Measurements from ENCODE around the gene SORL1. TPM values are rescaled to one million over a fixed set of nuclear protein-coding genes. Genes with fewer than 3 reads are reported as not detected.

Gene SORL1
- total and polyA plus RNA-seq, 3 donors from 2014 or later: 14.7 to 30.0 (median 21.8) TPM

DNA sequence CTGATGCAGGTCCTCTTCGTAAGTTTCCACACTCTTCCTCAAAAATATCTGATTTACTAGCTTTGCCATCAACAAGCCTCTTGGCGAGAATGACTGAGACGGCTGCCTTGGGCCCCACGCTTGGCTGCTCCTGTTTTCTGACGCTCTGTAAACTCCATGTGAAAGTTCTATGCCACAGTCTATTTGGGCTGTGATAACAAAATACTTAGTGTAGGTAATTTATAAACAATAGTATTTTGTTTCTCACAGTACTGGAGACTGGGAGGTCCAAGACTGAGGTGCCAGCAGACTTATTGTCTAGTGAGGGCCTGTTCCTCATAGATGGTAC, 123.8 kb downstream of the SORL1 start:
- Histone ChIP-seq H3K27ac (no peak overlapping the region), H3K36me3 (ENCODE audit: low read depth, missing control alignments) (no peaks in the 10 kb centered on the region), H3K27me3 (no peaks in the 10 kb centered on the region), H3K4me1 (no peaks in the 10 kb centered on the region), H3K9me3 (no peaks in the 10 kb centered on the region), H3K4me3 (no peak overlapping the region)
- TF ChIP-seq, protein P1, sequence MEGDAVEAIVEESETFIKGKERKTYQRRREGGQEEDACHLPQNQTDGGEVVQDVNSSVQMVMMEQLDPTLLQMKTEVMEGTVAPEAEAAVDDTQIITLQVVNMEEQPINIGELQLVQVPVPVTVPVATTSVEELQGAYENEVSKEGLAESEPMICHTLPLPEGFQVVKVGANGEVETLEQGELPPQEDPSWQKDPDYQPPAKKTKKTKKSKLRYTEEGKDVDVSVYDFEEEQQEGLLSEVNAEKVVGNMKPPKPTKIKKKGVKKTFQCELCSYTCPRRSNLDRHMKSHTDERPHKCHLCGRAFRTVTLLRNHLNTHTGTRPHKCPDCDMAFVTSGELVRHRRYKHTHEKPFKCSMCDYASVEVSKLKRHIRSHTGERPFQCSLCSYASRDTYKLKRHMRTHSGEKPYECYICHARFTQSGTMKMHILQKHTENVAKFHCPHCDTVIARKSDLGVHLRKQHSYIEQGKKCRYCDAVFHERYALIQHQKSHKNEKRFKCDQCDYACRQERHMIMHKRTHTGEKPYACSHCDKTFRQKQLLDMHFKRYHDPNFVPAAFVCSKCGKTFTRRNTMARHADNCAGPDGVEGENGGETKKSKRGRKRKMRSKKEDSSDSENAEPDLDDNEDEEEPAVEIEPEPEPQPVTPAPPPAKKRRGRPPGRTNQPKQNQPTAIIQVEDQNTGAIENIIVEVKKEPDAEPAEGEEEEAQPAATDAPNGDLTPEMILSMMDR (IDR thresholded peaks at IDR 0.05): no peak
- TF ChIP-seq POLR2A (IDR thresholded peaks at IDR 0.05): no peak
- WGBS, 2 donors: 89 to 98% methylated on average over 5 of the region's 5 CpGs
- intact Hi-C loops (cut with DNase I; ENCODE audit: low total_unique reads): no loop called here
- DNase-seq: no peak

DNA sequence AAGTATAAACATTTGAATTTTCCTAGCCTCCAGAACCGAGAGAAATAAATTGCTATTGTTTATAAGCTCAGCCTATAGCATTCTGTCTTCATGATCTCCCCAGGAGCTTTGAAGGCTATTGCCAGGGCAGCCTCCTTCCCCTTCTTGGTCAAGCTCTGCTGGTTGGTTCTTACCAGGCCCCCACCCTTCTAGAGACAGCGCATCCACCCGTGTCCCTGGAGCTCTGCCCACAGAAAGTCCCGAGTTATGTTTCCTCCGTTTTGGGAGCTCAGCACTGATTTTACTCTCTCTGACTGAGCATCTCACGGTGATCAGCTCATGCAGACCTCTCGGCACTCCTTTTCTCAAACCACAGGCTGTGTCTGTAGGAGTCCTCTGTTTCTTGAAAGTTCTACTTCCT, 124.4 kb downstream of the SORL1 start:
- Histone ChIP-seq H3K4me1 (no peaks in the 10 kb centered on the region), H3K27me3 (no peaks in the 10 kb centered on the region), H3K27ac (no peak overlapping the region), H3K4me3 (no peak overlapping the region), H3K9me3 (no peaks in the 10 kb centered on the region), H3K36me3 (ENCODE audit: low read depth, missing control alignments) (no peaks in the 10 kb centered on the region)
- WGBS, 2 donors: 70 to 76% methylated on average over 7 of the region's 7 CpGs
- intact Hi-C loops (cut with DNase I; ENCODE audit: low total_unique reads): no loop called here
- TF ChIP-seq, protein P1 (IDR thresholded peaks at IDR 0.05): no peak
- no peak for TF ChIP-seq POLR2A (IDR thresholded peaks at IDR 0.05)
- peak; percentile 74 for DNase-seq

DNA sequence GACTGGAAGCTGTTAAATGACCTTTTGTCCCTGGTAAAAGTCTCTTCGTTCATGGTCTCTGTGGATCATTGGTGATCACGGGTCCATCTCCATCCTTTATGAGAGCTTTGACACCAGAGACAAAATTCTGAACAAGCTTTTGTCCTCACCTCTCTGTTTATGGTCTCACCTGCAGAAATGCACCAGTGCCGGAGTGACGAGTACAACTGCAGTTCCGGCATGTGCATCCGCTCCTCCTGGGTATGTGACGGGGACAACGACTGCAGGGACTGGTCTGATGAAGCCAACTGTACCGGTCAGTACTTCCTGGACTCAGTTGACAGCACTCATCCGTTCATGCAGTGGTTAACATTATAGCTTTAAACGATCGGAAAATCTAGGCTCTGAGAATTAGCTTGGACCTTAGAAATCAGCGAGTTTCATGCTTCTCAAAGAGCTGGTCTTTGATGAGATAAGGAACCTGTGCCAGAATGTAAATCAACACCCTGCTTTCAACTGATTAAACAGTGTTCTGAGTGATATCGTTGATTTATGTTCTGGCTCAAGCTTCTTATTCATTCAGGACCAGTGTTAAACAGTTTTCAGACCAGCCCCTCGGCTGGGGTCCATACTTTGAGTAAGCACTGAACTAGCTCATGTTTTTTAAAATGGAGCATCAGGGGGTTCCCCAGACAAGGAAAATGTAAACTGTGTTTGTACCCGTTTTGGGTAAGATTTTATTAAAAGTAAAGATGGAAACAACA, 125.2 kb downstream of the SORL1 start:
- peaks cover 4% of the 10 kb centered on the region for H3K4me1 ChIP-seq
- intact Hi-C loops (cut with DNase I; ENCODE audit: low total_unique reads): no loop called here
- DNase-seq: no peak
- TF ChIP-seq, protein P1 (IDR thresholded peaks at IDR 0.05): no peak
- no peak for TF ChIP-seq POLR2A (IDR thresholded peaks at IDR 0.05)
- H3K27ac ChIP-seq: no peak overlapping the region
- H3K4me3 ChIP-seq: no peak overlapping the region
- H3K9me3 ChIP-seq: no peaks in the 10 kb centered on the region
- no peaks in the 10 kb centered on the region for H3K27me3 ChIP-seq
- 83 to 84% methylated on average over 15 to 16 of the region's 16 CpGs for WGBS, 2 donors
- H3K36me3 ChIP-seq (ENCODE audit: low read depth, missing control alignments): no peaks in the 10 kb centered on the region

DNA sequence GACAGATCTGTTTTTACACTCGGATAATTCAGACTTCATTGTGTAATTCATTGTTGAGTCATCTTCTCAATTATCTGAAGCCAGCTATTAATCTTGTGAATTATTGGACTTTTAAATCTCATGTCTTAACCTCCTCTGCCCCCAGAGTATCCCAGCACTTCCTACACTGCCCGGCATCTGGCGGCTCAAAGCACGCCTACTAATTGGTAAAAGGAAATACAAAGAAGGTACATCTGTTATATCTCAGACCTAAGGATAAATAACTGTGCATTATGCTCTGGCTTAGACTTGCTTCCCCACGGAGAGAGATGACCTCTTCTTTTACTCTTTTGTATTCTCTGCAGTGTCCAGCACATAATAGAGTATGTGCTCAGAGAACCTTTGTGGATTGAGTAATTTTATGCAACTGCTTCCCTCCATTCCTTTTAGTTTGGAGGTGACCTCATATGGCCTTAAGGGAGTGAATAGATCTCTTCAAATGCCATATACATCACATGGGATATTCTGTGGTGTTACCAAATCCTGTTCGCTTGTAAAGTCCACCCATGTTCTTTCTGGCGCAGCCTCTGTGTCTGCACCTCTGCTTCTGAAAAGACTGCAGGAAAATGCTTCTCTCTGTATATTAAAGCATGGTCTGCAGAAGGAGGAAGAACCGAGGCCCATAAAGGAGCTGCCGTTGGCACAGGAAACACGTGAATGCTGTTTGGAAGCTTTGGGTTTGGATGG, 126.3 kb downstream of the SORL1 start:
- intact Hi-C loops (cut with DNase I; ENCODE audit: low total_unique reads): no loop called here

More for the DNA sequence above, 126.3 kb downstream of the SORL1 start:
- 72 to 74% methylated on average over 10 of the region's 10 CpGs for WGBS, 2 donors
- H3K36me3 ChIP-seq (ENCODE audit: low read depth, missing control alignments): no peaks in the 10 kb centered on the region
- no peak overlapping the region for H3K27ac ChIP-seq
- no peak overlapping the region for H3K4me3 ChIP-seq
- no peak for TF ChIP-seq POLR2A (IDR thresholded peaks at IDR 0.05)
- TF ChIP-seq, protein P1 (IDR thresholded peaks at IDR 0.05): no peak
- H3K4me1 ChIP-seq: peaks cover 6% of the 10 kb centered on the region
- no peaks in the 10 kb centered on the region for H3K27me3 ChIP-seq
- no peaks in the 10 kb centered on the region for H3K9me3 ChIP-seq
- no peak for DNase-seq

Measured in testis (tissue), 3 donors.